OCI-LY7 (cell line): ENCODE data around the gene DBET.
"Not testable (repeated sequence)": the region's sequence is repeated elsewhere in the genome, so short reads cannot be mapped to it uniquely, and the experiment has no call there.

Experiments used
- EZH2phosphoT487 ChIP-seq: fragments of 200-600 bp; sonication (generic); IDR thresholded peaks from 2 replicates; pipeline ENCODE4 v1.6.1; 2018; ENCODE audit warnings: low read depth, borderline replicate concordance, mild to moderate bottlenecking, mixed run types, antibody characterized with exemption, low read length, moderate library complexity, mixed read lengths
- TF ChIP-seq, protein P1 (sequence below): fragments of 200-600 bp; sonication (generic); conservative IDR thresholded peaks from 2 replicates; pipeline ENCODE4 v1.5.1; 2014; ENCODE audit warnings: mild to moderate bottlenecking, antibody characterized with exemption, low read length, moderate library complexity, mixed read lengths

- TF ChIP-seq, protein P1, sequence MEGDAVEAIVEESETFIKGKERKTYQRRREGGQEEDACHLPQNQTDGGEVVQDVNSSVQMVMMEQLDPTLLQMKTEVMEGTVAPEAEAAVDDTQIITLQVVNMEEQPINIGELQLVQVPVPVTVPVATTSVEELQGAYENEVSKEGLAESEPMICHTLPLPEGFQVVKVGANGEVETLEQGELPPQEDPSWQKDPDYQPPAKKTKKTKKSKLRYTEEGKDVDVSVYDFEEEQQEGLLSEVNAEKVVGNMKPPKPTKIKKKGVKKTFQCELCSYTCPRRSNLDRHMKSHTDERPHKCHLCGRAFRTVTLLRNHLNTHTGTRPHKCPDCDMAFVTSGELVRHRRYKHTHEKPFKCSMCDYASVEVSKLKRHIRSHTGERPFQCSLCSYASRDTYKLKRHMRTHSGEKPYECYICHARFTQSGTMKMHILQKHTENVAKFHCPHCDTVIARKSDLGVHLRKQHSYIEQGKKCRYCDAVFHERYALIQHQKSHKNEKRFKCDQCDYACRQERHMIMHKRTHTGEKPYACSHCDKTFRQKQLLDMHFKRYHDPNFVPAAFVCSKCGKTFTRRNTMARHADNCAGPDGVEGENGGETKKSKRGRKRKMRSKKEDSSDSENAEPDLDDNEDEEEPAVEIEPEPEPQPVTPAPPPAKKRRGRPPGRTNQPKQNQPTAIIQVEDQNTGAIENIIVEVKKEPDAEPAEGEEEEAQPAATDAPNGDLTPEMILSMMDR: not testable (repeated sequence)
- TF ChIP-seq EZH2phosphoT487: not testable (repeated sequence)
Measured at GRCh38 chr4:190109390-190110011, 45.2 kb downstream of the DBET start.
